HEK293 (cell line): ENCODE results near the gene ITIH3.

ENCODE experiments used
- CTCF ChIA-PET: fragments of 350-600 bp; formaldehyde crosslinking; extraction: SDS; loops from one replicate; lab custom pipeline; 2021; ENCODE audit warnings: antibody characterized with exemption; lab: Yijun Ruan, JAX
- POLR2A ChIA-PET: fragments of 300-600 bp; formaldehyde crosslinking; extraction: SDS; loops from one replicate; lab custom pipeline; 2020; ENCODE audit warnings: antibody characterized with exemption, inconsistent platforms; lab: Yijun Ruan, JAX
- H3K27ac ChIP-seq: fragments of 200-500 bp; sonication (Bioruptor generic); 2 replicates; pipeline ENCODE4 v1.5.1; 2014; ENCODE audit warnings: low read depth, low read length, control low read depth, inconsistent platforms; ENCODE audit errors: extremely low read depth
- H3K36me3 ChIP-seq, 2 experiments: fragments of 200-500 bp in 1 of 2; sonication (Bioruptor generic) in 1 of 2; 1 replicate in 1 of 2; 2 replicates in 1 of 2; pipeline ENCODE4 v1.5.1; 2014 to 2017; ENCODE audit warnings: inconsistent platforms in 2 of 2, low read length in 2 of 2; ENCODE audit not compliant: control insufficient read depth in 2 of 2, insufficient read depth in 1 of 2
- H3K4me1 ChIP-seq: fragments of 200-500 bp; sonication (Bioruptor generic); 2 replicates; pipeline ENCODE4 v1.5.1; 2014; ENCODE audit warnings: mild to moderate bottlenecking, low read length, inconsistent platforms; ENCODE audit not compliant: control insufficient read depth, insufficient read depth
- H3K4me3 ChIP-seq: 2 replicates; pipeline ENCODE4 v1.5.1; 2011; ENCODE audit warnings: low read depth, mild to moderate bottlenecking, control low read depth, low read length, moderate library complexity
- H3K9me3 ChIP-seq: fragments of 200-500 bp; sonication (Bioruptor generic); 2 replicates; pipeline ENCODE4 v1.5.1; 2014; ENCODE audit warnings: low read depth, low read length, inconsistent platforms; ENCODE audit not compliant: control insufficient read depth, insufficient read depth
- BCL6B ChIP-seq: fragments of 450-650 bp; formaldehyde crosslinking; IDR thresholded peaks from 2 replicates; pipeline ENCODE4 v1.5.1; 2017; ENCODE audit warnings: missing biosample characterization, missing genetic modification characterization
- GLI2 ChIP-seq: fragments of 450-650 bp; formaldehyde crosslinking; IDR thresholded peaks from 2 replicates; pipeline ENCODE4; 2017; ENCODE audit warnings: missing biosample characterization, missing genetic modification characterization, low read depth, borderline replicate concordance
- KLF1 ChIP-seq: fragments of 450-650 bp; formaldehyde crosslinking; IDR thresholded peaks from 2 replicates; pipeline ENCODE4 v1.5.1; 2016; ENCODE audit warnings: missing biosample characterization, missing genetic modification characterization
- PRDM4 ChIP-seq: fragments of 450-650 bp; formaldehyde crosslinking; IDR thresholded peaks from 2 replicates; pipeline ENCODE4 v1.5.1; 2017; ENCODE audit warnings: missing biosample characterization, missing genetic modification characterization
- PRDM6 ChIP-seq: fragments of 450-650 bp; formaldehyde crosslinking; IDR thresholded peaks from 2 replicates; pipeline ENCODE4 v1.5.1; 2017; ENCODE audit warnings: missing biosample characterization, missing genetic modification characterization
- SALL2 ChIP-seq: fragments of 450-650 bp; formaldehyde crosslinking; IDR thresholded peaks from 2 replicates; pipeline ENCODE4 v1.5.0; 2017; ENCODE audit warnings: missing biosample characterization, mild to moderate bottlenecking, missing genetic modification characterization, borderline replicate concordance
- SETDB1 ChIP-seq: IDR thresholded peaks from one replicate; pipeline ENCODE4 v1.6.1; 2017; ENCODE audit warnings: mild to moderate bottlenecking, low read length, moderate library complexity, mixed read lengths; ENCODE audit not compliant: insufficient read length
- ZBTB6 ChIP-seq: fragments of 450-650 bp; formaldehyde crosslinking; IDR thresholded peaks from 2 replicates; pipeline ENCODE4 v1.5.1; 2017; ENCODE audit warnings: missing biosample characterization, missing genetic modification characterization
- ZBTB7A ChIP-seq: fragments of 450-650 bp; formaldehyde crosslinking; IDR thresholded peaks from 2 replicates; pipeline ENCODE4 v1.5.1; 2016; ENCODE audit warnings: low read depth, missing biosample characterization, missing genetic modification characterization
- ZFP41 ChIP-seq: fragments of 450-650 bp; formaldehyde crosslinking; IDR thresholded peaks from 2 replicates; pipeline ENCODE4 v1.5.1; 2016; ENCODE audit warnings: missing biosample characterization, missing genetic modification characterization, borderline replicate concordance
- ZNF121 ChIP-seq: fragments of 450-650 bp; formaldehyde crosslinking; IDR thresholded peaks from 2 replicates; pipeline ENCODE4 v1.5.1; 2016; ENCODE audit warnings: missing biosample characterization, missing genetic modification characterization
- ZNF132 ChIP-seq: fragments of 450-650 bp; formaldehyde crosslinking; IDR thresholded peaks from 2 replicates; pipeline ENCODE4 v1.5.1; 2017; ENCODE audit warnings: missing biosample characterization, missing genetic modification characterization, borderline replicate concordance
- ZNF138 ChIP-seq: fragments of 450-650 bp; formaldehyde crosslinking; IDR thresholded peaks from 2 replicates; pipeline ENCODE4 v1.5.1; 2016; ENCODE audit warnings: missing biosample characterization, missing genetic modification characterization, borderline replicate concordance
- ZNF157 ChIP-seq: fragments of 450-650 bp; formaldehyde crosslinking; IDR thresholded peaks from 2 replicates; pipeline ENCODE4 v1.5.1; 2016; ENCODE audit warnings: missing biosample characterization, missing genetic modification characterization
- ZNF184 ChIP-seq: fragments of 450-650 bp; IDR thresholded peaks from 2 replicates; pipeline ENCODE4 v1.5.1; 2018; ENCODE audit warnings: missing biosample characterization, mild to moderate bottlenecking, missing genetic modification characterization
- ZNF335 ChIP-seq: fragments of 450-650 bp; formaldehyde crosslinking; conservative IDR thresholded peaks from 2 replicates; pipeline ENCODE4 v1.5.1; 2016; ENCODE audit warnings: missing biosample characterization, missing genetic modification characterization
- ZNF510 ChIP-seq: fragments of 450-650 bp; formaldehyde crosslinking; IDR thresholded peaks from 2 replicates; pipeline ENCODE4 v1.5.1; 2018; ENCODE audit warnings: mild to moderate bottlenecking, missing genetic modification characterization, missing biosample characterization; ENCODE audit not compliant: insufficient replicate concordance
- ZNF571 ChIP-seq: fragments of 450-650 bp; formaldehyde crosslinking; IDR thresholded peaks from 2 replicates; pipeline ENCODE4 v1.5.0; 2017; ENCODE audit warnings: missing biosample characterization, missing genetic modification characterization
- ZNF670 ChIP-seq: fragments of 450-650 bp; formaldehyde crosslinking; IDR thresholded peaks from 2 replicates; pipeline ENCODE4 v1.5.1; 2016; ENCODE audit warnings: missing biosample characterization, missing genetic modification characterization, low read depth
- ZNF704 ChIP-seq: fragments of 450-650 bp; formaldehyde crosslinking; IDR thresholded peaks from 2 replicates; pipeline ENCODE4 v1.5.1; 2016; ENCODE audit warnings: missing biosample characterization, missing genetic modification characterization
- ZNF768 ChIP-seq: fragments of 450-650 bp; formaldehyde crosslinking; IDR thresholded peaks from 2 replicates; pipeline ENCODE4 v1.5.1; 2018; ENCODE audit warnings: missing biosample characterization, mild to moderate bottlenecking, missing genetic modification characterization
- ZSCAN23 ChIP-seq: fragments of 450-650 bp; formaldehyde crosslinking; IDR thresholded peaks from 2 replicates; pipeline ENCODE4 v1.5.1; 2016; ENCODE audit warnings: missing biosample characterization, missing genetic modification characterization

The ITIH3 gene

GRCh38 chr3:52846432-52846965 lies 51.9 kb downstream of the ITIH3 start:
- POLR2A ChIA-PET, result interaction anchor here (0.7 kb wide), 1 partner anchor 1494 kb away, joined by 3 read pairs; no protein-coding TSS in a partner anchor
- CTCF ChIA-PET, result interaction anchor here (0.6 to 1.0 kb wide), 2 partner anchors 225 to 226 kb away, joined by 4 read pairs; no protein-coding TSS in a partner anchor

GRCh38 chr3:52847241-52847640 lies 52.6 kb downstream of the ITIH3 start:
- CTCF ChIA-PET, result interaction anchor here (1.0 kb wide), 1 partner anchor 224 kb away, joined by 3 read pairs; no protein-coding TSS in a partner anchor
- peaks cover 0 to 55% of the 10 kb centered on the region in 2 experiments; a peak in 2 of 3 replicates for H3K36me3 ChIP-seq
- TF ChIP-seq ZBTB7A (tag by site-specific recombination), result no peak
- TF ChIP-seq ZNF704, result no peak
- no peak for TF ChIP-seq PRDM6 (tag by site-specific recombination)
- no peak for TF ChIP-seq SALL2 (tag by site-specific recombination)
- no peak for TF ChIP-seq ZNF510 (tag by site-specific recombination)
- no peak for TF ChIP-seq ZNF157 (tag by site-specific recombination)
- no peak overlapping the region for H3K4me3 ChIP-seq
- H3K4me1 ChIP-seq, result no peaks in the 10 kb centered on the region
- H3K27ac ChIP-seq, result no peak overlapping the region
- no peaks in the 10 kb centered on the region for H3K9me3 ChIP-seq
- POLR2A ChIA-PET, result interaction anchor here (0.7 kb wide), 1 partner anchor 1493 kb away, joined by 3 read pairs; no protein-coding TSS in a partner anchor

More at GRCh38 chr3:52846432-52846965, 51.9 kb downstream of the ITIH3 start:
- H3K4me3 ChIP-seq, result no peak overlapping the region
- peaks cover 0 to 54% of the 10 kb centered on the region in 2 experiments; a peak in 2 of 3 replicates for H3K36me3 ChIP-seq
- no peaks in the 10 kb centered on the region for H3K9me3 ChIP-seq
- no peaks in the 10 kb centered on the region for H3K4me1 ChIP-seq
- no peak overlapping the region for H3K27ac ChIP-seq
- TF ChIP-seq ZFP41 (no peak), BCL6B (tag by site-specific recombination) (no peak), PRDM4 (no peak), KLF1 (no peak), GLI2 (tag by site-specific recombination) (no peak), ZNF335 (no peak), ZNF138 (tag by site-specific recombination) (no peak), ZNF132 (tag by site-specific recombination) (no peak), ZNF571 (tag by site-specific recombination) (no peak), SETDB1 (no peak), ZBTB6 (tag by site-specific recombination) (no peak), ZNF184 (tag by site-specific recombination) (no peak), ZNF670 (tag by site-specific recombination) (no peak), ZNF768 (tag by site-specific recombination) (no peak), ZNF121 (tag by site-specific recombination) (no peak), PRDM6 (tag by site-specific recombination) (no peak), ZSCAN23 (no peak)
